Cardiac ventricle fibroblast (primary cell): ENCODE results near the gene OGA. TPM values are rescaled to one million over a fixed set of nuclear protein-coding genes. Genes with fewer than 3 reads are reported as not detected.

Experiments used
- total RNA-seq: library from RNA; depleted of rRNA; stranded (reverse); fragments of >200 nt; gene quantifications from 2 replicates; pipeline ENCODE4 v1.2.3, GENCODE V29; 2015

The OGA gene
- 44.5 and 50.9 TPM in 2 replicates for total RNA-seq

GRCh38 chr10:101818119-101818871 is at the start of gene OGA:
TSS of gene OGA (minus strand) at chr10:101818444. CDS start at chr10:101818022, 422 bp downstream.

DNA sequence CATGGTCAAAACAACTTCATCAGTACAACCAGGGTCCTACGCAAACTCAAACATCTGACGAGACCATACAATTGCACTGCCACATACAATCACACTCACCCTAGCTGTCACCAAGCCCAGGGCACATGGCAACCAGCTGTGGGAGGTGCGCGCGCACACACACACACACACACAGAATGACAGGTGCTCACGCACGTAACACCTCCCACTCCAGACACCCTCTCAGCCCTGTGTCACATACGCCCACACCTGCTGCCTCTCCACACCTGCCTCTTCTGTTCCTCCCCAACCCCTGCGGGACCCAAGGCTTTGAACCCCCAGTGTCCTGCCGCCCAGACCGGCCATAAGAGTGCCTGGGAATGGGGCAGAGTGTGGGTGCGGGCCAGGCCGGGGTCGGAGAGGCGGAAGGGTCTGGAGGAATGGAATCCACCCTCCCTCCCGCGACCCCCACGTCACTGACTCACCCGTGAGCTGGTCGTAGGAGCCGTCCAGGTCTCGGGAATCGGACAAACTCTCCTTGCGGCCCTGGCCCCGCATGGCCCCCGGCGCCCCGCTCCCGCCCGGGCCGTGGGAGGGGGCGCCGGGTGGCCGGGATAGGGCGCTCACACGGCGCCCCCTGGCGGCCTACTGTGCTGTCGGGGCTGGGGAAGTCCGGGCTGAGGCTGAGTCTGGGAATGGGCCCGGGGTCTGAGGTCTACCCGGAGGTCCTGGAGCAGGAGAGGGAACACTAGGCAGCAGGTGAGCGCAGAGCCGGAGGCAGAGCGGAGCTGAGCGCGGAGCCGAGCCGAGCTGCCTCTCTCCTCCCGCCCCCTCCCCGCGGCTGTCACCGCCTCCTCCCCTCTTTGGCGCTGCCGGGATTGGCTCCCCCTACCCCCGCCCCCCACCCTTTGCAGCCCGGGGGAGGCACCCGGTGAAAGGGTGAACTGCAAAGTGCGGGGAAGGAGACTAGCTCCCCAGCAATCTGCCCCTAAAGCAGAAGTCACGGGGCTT is 25.1 kb upstream of the OGA start, which contains the start of gene KCNIP2:
Gene KCNIP2 (minus strand): TSS at position 769 of the 990 bp plus-strand sequence. CDS start 232 bp downstream, at position 537.

DNA sequence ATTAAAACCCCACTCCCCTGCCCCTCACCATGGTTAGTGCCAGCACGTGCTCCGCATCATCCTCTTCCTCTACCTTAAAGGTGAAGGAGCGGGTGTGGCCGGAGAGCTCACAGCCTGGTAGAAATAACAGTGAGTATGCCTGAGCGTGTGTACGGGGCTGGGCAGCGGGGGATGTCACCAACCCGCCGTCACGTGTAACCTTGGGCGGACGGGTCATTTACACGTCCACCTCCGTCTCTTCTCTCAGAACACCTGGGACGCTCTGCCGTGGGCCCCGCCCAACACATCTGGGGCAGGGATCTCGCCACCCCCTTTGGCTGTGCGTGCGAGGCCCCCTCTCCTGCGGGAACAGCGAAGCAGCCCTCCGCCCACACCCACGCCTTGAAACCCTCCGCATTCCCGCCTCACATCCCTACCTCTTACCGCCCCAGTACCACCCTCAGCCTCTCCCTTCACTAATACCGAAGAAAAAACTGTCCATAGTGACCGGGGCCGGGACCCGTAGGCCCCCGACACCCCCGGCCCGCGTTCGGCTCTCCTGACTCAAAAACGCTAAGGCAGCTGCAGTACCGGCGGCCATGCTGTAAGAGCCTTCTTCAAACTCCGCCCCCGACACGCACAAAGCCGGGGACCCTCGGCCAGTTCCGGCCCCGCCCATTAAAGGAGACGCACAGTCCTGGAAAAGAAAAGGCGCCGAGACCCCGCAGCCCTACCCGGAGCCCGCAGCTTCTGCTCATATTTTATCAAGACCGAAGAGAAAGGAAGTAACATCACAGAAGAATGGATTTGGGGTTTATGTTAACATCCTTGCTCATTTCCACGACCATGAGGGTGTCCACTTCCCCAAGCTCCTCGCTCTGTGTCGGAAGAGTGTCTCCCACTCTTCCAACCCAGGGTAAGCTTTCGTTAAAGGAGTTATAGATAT is 35.2 kb downstream of the OGA start, which contains the start of gene NPM3:
Gene NPM3 (minus strand): TSS at position 636 of the 925 bp plus-strand sequence. CDS start 56 bp downstream, at position 580.

DNA sequence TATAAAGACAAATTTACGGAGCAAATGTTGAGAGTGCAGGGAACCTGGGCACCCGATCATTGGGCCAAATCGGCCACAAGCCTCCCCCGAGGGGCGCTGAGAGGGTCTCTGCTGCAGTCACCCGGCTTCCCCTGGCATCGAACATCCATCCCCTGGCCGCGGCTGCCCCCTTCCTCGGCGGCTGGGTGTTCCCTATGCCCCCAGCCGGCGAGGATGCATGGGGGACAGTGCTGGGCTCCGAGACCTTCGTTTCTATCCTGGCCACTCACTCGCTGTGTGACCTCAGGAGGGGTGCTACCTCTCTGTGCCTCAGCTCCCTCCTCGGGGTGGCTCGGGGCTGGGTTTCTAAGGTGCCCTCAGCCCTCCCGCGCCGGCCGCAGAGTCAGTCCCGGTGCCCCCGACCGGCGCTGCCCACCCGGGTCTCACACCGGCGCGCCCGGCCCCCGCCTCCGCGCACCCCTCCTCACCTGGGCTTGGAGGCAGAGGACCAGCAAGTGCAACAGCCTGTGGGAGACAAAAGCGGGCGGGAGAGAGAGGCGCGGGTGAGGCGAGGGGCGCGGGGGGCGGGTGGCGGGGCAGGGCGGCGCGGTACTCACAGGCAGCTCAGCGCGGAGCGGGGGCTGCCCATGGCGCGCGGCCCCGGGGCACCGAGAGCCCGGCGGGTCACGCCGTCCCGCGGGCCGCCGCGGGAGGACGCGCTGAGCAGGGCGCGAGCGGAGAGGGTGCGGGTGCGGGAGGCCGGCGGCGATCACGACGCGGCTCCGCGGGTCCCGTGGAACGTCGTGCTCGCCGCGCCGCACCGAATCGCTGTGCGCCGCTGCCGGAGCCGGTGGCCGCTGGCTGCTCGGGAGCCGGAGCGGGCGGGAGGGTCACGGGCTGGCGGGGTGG is 42.7 kb downstream of the OGA start, which contains the start of gene FGF8:
Gene FGF8 (minus strand): TSS at position 842 of the 888 bp plus-strand sequence. CDS start 214 bp downstream, at position 628.

Other genes starting within 250 kb of the OGA start
- gene POLL, start 230.2 kb downstream of the OGA start, total RNA-seq = 14.1 and 17.1 TPM in 2 replicates
- gene DPCD, start 230.1 kb downstream of the OGA start, total RNA-seq = 33.5 and 50.8 TPM in 2 replicates
- 10.8 and 12.8 TPM in 2 replicates for gene FBXW4, start 123.3 kb downstream of the OGA start, total RNA-seq
- gene FGF8, start 42.3 kb downstream of the OGA start, total RNA-seq = not detected in 2 replicates
- gene NPM3, start 35.0 kb downstream of the OGA start, total RNA-seq = 56.5 and 73.9 TPM in 2 replicates
- 0.20 and 0.94 TPM in 2 replicates for gene KCNIP2, start 25.4 kb upstream of the OGA start, total RNA-seq
- 6.3 and 8.9 TPM in 2 replicates for gene ARMH3, start 237.7 kb upstream of the OGA start, total RNA-seq
- gene HPS6, start 246.9 kb upstream of the OGA start, total RNA-seq = 28.2 and 32.8 TPM in 2 replicates